GM19035 (cell line): ENCODE results near the gene CYP39A1.

Experiments
- ATAC-seq: cut with Tn5 transposase; IDR thresholded peaks from one replicate; pipeline ENCODE4 v1.9.1; 2021; ENCODE audit not compliant: unreplicated experiment

CYP39A1 gene, protein sequence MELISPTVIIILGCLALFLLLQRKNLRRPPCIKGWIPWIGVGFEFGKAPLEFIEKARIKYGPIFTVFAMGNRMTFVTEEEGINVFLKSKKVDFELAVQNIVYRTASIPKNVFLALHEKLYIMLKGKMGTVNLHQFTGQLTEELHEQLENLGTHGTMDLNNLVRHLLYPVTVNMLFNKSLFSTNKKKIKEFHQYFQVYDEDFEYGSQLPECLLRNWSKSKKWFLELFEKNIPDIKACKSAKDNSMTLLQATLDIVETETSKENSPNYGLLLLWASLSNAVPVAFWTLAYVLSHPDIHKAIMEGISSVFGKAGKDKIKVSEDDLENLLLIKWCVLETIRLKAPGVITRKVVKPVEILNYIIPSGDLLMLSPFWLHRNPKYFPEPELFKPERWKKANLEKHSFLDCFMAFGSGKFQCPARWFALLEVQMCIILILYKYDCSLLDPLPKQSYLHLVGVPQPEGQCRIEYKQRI

DNA sequence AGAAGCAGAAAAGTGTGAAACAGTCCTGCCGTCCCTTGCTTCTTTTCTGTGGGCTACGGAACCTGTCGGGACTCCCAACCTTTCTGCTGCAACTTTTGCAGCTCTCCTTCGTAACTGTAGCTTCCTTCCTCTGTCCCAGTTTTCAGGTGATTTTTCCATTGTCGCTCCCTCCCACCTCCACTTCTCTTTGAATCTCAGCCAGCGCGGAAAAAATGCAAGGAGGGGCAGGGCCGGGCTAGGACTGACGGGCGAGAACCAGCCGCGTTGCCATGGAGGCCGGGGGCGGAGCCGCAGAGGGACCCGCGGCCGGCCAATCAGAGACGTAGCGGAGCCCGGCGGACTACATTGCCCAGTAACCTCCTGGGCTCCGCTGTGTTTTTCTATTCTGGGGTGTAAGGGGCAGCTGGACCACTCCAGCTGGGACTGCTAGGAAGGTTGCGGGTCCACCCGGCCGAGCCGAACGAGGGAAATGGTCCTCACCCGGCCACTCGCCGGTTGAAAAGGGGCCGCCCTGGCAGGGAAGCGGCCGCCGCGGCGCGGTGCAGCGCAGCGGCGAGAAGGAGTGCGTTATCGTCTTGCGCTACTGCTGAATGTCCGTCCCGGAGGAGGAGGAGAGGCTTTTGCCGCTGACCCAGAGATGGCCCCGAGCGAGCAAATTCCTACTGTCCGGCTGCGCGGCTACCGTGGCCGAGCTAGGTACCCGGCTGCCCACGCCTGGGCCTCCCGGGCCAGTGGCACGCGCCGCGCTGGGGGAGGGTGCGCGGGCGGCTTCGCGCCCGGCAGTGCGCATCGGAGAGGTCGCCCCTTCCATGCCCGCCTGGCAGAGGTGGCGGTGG lies at the start of gene CYP39A1, which contains the start of gene SLC25A27:
TSS of gene CYP39A1 (minus strand) at position 216 of the 836 bp plus-strand sequence. CDS start 236 bp downstream, outside the sequence.
TSS of gene SLC25A27 (plus strand) at position 373 of the 836 bp plus-strand sequence. CDS start at position 591, 218 bp downstream.
- peak; percentile 100 for ATAC-seq

DNA sequence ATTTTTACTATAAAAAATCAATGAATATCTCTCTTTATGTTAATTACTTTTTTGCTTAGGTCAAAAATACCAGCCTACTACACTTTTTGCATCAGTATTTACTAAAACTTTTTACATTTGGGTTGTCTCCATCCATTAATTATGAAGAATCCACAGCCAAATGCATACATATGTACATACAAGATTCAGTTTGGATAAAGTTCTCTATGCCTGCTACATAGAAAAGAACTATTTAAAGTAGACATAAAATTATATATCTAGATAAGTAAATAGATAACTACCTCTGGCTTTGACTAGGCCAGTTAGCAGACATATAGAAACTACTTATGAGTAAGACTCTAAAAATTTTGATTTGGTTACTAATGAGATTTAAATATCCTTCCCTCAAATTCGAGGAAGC lies 47.4 kb upstream of the CYP39A1 start:
- no peak for ATAC-seq

DNA sequence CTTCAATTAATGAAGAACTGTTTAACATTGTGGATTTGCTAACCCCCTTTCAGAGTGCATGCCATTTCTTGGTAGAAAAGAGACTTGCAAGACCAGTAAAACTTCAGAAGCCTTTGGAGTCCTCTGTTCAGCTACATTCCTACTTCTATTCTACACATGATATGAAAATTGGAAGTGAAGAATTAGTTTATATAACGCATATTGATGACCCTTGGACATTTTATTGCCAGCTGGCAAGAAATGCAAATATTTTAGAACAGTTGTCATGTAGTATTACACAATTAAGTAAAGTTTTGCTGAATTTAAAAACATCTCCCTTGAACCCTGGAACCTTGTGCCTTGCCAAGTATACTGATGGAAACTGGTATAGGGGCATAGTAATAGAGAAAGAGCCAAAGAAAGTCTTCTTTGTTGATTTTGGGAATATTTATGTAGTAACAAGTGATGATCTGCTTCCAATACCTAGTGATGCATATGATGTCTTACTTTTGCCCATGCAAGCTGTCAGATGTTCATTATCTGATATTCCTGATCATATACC lies 38.4 kb upstream of the CYP39A1 start:
- no peak for ATAC-seq

- no peak for ATAC-seq
Measured at GRCh38 chr6:46690141-46690755, 37.6 kb upstream of the CYP39A1 start.

GRCh38 chr6:46689657-46690056 lies 37.0 kb upstream of the CYP39A1 start:
- ATAC-seq, result no peak

GRCh38 chr6:46688966-46689335 lies 36.3 kb upstream of the CYP39A1 start:
- no peak for ATAC-seq

DNA sequence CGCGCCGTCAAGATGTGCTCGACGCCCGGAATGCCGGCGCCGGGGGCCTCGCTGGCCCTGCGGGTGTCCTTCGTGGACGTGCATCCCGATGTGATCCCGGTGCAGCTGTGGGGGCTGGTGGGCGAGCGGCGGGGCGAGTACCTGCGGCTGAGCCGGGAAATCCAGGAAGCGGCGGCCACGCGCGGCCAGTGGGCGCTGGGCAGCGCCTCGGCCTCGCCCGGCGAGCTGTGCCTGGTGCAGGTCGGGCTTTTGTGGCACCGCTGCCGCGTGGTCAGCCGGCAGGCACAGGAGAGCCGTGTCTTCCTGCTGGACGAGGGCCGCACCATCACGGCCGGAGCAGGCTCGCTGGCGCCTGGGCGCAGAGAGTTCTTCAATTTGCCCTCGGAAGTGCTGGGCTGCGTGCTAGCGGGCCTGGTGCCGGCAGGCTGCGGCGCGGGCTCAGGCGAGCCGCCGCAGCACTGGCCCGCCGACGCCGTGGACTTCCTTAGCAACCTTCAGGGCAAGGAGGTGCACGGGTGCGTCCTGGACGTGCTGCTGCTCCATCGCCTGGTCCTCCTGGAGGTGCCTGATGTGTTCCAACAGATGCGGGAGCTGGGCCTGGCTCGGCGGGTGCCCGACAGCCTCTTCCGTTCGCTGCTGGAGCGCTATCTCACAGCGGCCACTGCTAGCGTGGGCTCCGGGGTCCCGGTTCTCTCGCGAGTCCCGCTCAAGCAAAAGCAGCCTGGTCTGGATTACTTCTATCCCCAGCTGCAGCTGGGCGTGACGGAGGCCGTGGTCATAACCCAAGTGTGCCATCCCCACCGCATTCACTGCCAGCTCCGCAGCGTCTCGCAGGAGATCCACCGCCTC lies 35.7 kb upstream of the CYP39A1 start:
- no peak for ATAC-seq

GRCh38 chr6:46687619-46688097 lies 35.0 kb upstream of the CYP39A1 start, which contains the start of gene TDRD6:
TSS of gene TDRD6 (plus strand) at chr6:46687885. CDS start at chr6:46688129, 244 bp downstream.
- ATAC-seq, result no peak

DNA sequence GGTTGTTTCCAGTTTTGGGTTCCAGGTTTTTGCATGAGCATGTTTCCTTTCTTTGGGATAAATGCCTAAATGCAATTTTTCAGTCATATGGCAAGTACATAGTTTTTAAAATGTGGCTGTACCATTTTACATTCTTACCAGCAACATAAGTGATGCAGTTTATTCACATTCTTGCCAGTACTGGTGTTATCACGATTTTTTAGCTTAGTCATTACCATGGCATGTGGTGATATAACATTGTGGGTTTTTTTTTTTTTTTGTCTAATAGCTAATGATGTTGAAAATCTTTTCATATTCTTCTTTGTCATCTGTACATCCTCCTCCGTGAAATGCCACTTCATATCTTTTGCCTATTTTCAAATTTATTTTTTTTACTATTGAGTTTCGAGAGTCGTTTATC lies 32.2 kb upstream of the CYP39A1 start:
- no peak for ATAC-seq

DNA sequence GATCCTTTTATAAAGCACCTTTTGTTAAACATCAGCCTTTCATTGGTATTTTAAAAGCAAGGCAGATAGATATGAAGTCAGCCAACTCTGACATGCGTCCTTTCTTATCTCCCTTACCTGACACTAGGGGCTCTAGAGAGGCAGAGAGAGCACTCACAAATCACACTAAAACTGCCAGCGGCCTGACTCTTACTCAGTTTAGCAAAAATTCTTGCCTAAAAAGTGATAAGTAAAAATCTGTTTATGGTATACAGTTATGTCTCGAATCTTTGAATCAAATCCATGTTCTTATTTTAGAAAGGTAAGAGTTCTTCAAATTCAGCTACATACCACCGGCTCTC lies 24.7 kb upstream of the CYP39A1 start:
- ATAC-seq, result no peak

GRCh38 chr6:46676604-46677313 lies 24.1 kb upstream of the CYP39A1 start:
- no peak for ATAC-seq

DNA sequence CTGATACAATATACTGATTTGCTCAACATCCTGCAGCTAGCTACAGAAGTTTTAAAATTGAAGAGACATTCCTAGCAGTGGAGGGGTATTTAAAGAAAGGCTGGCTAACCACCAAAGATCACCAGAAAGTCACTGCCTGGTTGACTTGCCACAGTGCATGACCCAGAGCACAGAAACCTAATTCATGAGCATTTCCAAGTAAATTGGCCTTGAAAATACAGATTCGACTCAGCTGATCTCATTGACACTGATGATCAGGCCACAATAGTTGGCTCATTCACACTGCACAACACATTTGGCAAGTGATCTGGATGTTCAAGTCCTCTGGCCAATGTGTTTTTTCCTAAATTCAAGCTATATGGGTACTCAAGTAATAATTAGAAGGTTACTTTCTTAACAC lies 21.8 kb upstream of the CYP39A1 start:
- no peak for ATAC-seq

DNA sequence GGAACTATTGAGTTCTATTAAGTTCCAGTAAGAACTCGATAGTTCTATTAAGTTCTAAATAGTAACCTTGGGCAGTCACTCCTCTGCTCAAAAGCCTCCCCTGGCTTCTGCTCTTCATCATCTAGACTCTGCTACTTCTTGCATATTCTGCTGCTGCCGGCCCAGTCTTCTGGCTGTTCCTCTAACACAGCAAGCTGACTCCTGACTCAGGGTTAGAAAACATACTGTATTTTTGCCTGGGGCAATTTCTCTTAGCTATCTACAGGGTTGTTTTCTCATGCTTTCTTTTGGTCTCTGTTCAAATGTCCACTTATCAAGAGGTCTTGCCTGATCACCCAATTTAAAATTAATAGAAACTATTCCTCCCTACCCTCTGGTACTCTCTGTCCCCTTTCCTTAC lies 14.8 kb upstream of the CYP39A1 start:
- ATAC-seq, result no peak

GRCh38 chr6:46661483-46661882 lies 8.9 kb upstream of the CYP39A1 start:
- no peak for ATAC-seq

GRCh38 chr6:46657642-46658041 lies 5.0 kb upstream of the CYP39A1 start:
- ATAC-seq, result no peak

GRCh38 chr6:46655803-46656202 lies 3.2 kb upstream of the CYP39A1 start:
- no peak for ATAC-seq

GRCh38 chr6:46653439-46654195 lies 999 bp upstream of the CYP39A1 start:
- ATAC-seq, result no peak

GRCh38 chr6:46652232-46652602 lies 401 bp downstream of the CYP39A1 start:
- ATAC-seq, result no peak

DNA sequence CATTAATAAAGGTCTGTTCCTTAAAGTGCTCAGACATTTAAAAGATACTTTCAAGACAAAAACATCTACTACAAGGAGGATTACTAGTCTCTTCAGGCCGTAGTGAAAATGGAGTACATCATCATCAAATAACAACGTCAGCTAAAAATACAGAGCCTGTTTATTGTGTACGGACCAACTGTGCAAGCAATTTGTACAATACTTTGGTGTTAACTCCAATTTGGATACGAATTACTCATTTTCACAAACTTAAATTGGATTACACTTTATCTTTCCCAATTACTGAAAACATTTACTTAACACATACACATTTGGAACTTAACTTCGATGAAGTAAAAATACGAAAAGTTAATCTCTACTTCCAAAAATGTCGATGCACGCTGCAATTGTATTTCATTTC lies 802 bp downstream of the CYP39A1 start:
- ATAC-seq, result no peak
